HG03175 (cell line): ENCODE results near the gene TPPP2.

ENCODE experiments used
- ATAC-seq: cut with Tn5 transposase; IDR thresholded peaks from one replicate; pipeline ENCODE4 v1.9.1; 2021; ENCODE audit warnings: mild to moderate bottlenecking, moderate library complexity; ENCODE audit not compliant: unreplicated experiment

Gene TPPP2

DNA sequence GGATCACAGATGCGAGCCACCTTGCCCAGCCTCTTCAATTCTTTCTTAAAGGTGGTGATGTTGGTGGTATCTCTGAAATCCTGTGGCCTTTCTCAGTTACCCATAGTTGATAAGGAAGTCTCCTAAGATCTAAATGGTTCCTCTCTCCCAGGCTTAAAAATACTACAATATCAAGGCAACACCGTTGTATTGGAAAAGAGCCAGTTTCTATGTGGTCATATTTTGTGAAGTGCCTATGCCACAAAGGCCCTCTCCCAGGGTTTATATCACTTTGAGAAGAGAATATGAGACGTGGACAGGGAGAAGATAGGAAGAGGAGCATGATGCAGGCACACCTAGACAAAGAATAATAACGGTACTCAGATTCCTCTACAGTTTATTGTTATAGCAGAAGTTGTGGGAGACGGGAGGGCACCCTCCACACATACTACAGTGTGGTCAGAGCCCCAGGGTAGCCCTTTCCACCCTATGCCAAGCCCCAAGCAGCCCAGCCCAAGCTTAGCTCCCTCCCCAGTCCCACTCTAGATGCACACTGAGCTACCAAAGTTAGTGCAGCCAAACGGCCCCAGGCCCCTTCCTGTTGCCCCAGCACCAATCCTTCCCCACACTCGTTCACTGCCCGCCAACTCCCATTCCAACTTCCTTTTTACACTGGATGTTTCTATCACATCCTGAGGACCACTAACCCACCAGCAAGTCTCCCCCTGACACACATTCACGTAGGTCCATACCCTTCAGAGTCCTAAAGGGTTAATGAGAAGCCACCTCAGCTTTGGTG is 13.4 kb upstream of the TPPP2 start:
- ATAC-seq, result no peak

DNA sequence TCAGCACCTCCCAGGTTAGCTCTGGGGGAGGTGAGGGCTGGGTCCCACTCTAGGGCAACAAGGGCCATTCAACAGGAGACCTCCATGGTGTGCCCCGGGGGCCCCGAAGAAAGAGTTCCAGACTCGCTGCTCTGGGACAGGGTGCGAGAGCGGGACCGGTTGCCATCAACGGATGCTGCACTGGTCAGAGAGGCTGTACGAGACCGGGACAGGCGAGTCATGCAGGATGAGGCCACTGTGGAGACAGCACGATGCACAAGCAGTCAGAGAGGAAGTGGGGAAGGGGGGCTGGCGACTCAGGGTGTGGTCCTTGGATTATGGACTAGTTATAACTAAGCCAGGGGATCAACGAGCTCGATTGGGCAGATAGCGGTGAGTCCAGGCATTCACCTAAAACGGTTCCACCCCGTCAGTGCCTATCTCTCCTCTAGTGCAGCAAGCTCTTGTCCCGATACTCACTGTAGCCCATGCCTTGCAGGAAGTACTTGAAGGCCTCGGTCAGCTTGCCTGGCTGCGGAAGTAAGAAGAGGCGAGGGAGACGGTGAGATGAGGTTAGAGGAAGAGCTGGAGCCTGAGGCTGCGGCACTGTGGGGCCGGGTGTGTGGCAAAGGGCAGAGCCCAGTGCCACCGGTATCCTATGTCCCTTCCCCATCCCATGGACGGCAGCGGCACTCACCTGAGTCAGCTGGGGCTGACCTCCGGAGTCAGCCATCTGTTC is 12.3 kb upstream of the TPPP2 start:
- no peak for ATAC-seq

DNA sequence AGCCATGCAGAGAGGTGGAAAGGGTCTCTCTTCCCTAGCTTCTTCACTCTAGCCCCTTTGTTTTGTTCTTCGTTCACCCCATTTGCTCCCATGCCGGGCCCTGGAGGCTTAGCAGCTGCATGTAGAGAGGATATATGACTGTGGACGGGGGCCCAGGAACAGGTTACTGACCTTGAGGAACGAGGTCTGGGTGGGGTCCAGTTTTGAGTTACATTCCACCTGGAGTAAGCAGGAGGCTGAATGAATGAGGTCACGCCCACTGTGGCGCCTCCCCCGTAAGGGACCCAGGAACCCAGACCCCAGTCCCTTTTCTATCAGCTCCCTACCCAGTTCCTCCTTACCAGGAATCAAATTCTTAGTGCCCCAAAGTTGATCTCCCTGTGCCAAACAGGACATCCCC is 11.7 kb upstream of the TPPP2 start:
- no peak for ATAC-seq

DNA sequence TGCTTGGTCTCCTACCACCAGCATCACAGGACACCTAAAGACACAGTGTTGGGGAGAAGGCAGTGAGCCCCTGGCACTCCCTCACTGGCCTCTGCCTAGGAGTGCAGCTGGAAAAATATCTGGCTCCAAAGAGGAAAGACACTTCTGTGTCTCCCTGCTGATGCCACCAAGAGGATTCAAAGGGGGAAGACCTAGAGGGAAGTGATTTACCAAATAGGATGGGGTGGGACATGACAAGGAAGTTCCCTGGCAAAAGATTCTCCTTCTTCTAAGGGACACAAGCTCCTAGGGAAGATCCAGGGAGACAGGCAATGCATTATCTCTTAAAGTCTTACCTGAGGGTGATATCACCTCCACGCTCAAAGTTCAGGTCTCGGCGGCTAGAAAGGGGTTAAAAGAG is 11.2 kb upstream of the TPPP2 start:
- ATAC-seq, result no peak

DNA sequence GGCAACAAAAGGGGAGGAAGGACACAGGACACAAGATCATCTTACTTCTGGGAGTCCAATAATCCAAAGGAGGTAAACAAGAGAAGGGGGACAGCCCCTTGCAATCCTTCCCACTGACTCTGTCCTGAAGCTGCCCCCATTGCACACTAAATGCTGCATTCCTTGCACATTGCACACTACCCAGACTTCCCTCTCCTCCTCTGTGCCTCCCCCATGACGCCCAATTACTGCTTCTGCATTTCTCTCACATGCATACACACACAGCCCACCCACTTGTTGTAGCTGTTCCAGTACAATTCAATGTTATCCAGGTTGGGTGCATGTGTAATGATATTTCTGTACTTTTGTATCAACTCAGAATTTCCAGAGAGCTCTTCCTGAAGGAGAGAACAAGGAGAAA is 10.7 kb upstream of the TPPP2 start:
- no peak for ATAC-seq

DNA sequence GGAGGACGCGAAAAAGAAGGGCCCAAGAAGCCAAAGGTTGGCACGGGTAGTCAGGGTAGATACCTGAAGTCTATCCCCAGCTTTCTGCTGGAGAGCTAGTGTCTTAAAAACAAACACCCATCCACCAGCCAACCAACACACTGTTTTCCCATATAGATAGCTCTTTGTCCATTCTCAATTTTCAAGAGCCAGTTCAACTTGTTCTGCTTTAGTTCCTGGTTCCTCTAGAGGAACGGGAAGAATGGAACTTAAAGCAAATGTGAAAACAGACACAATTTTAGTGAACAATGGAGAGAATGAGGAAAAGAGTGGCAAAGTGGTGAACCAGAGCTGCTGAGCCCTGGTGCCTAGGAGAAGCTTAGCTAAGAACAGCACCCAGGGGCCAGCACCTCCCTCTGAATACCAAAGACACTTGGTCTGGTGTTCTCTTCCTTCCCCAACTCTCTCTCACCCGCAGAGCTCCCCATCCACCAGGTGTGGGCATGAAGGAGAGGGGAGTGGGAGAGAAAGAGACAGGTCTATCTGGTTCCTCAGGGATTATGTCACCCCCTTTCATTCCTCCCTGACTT is 9.0 kb upstream of the TPPP2 start:
- ATAC-seq, result no peak

DNA sequence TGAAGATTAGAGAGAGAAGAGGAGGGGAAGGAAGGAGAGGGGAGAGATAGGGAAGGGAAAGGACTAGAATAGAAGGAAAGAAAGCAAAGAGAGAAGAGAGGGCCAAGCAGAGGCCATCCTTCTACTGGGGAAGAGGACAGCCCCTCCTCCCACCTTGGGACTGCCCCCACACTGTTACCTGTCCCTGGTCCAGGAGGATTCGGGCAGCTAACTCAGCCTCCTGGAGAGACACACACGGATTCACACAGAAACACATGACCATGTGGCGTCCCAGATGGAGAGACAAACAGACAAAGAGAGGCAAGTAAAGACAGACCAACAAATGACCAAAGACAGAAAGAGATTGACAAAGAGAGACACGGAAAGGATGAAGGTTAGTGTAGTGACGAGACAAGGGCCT is 7.3 kb upstream of the TPPP2 start:
- ATAC-seq, result no peak

DNA sequence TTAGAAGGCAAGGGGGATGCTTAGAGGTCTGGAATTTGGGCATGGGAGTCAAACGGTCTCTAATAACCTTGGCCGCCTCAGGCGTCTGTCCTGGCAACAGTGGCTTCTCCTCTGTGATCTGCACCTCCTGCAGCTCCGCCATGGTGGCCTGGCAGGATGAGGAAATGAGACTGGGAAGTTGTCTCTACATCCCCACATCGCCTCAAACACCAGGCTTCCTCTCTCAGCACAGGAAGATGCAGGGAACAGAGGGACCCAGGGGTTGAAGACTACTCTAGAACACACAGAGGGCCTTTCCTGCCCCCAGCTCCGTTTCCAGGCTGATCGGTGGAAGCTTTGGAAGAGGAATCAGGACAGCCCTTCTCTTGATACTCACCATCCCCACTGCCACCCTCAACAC is 6.8 kb upstream of the TPPP2 start:
- ATAC-seq, result no peak

DNA sequence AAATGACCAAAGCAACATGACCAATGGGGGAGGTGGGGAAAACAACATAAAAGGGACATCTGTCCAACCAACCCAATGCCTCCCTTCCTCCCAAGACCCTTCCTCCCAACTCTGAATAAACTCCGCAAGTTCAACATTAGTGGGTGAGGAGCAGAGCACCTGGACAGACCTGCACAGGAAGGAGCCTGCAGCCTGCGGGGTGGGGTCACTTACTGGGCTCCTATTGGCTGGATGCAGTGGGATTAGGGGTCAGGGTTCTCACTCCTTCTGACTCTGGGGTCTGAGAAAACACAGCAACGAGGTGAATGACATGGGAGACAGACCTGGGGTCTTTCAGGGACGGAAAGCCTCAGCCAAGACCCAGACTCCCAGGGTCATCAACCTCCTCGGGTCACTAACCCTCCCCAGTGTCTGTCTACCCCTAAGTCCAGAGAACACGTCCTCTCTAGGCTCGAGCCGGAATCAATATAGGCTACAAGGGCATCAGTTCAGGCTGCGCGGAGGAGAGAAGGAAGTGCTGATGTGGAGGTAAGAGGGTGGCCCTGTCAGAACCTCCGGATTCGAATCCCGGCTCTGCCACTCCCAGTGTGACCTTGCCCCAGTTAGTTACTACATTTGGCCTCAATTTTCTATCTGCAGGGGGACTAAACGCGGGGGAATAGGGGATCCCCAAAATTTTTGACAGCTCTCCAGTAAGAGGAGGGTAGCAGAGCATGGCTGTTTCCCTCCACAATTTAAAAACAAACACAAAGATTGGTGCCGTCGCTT is 6.0 kb upstream of the TPPP2 start:
- no peak for ATAC-seq

DNA sequence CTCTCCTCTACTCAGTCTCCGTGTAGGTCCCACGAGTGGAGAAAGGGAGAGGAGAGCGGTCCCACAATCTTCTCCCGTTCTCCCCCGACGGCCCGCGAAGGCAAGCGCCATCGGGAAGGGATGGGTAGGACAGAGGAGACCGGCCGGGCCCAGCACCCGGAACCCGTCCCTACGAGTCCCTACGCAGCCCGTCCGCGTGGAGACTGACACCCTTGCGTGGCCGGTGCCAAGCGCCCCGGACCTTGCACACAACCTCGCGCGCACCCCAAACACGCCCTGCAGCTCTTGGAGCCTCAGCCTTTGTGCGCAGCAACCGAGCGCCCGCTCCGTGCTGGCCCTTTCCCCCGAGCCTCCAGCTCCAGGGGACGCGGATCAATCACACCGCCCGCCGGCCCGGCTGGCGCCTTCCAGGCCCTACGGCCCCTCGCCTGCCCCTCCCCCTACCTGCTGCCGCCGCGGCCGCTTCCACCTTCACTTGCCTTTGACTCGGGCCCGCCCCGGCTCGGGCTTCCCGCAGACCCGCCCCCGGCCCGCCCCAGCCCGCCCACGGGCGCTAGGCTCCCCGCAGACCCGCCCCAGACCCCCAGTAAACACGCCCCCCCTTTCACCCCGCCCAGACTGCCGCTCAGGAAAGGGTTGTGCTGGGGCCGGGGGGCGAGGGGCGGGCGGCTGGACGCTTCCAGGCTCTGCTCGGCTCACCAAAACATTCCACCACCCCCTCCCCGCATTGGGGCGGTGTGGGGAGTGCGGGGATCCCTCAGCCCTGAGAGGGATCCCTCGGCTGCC is 5.2 kb upstream of the TPPP2 start, which contains the start of gene NDRG2:
TSS of gene NDRG2 (minus strand) at position 477 of the 786 bp plus-strand sequence. CDS start 1,746 bp downstream, outside the sequence.
- no peak for ATAC-seq

DNA sequence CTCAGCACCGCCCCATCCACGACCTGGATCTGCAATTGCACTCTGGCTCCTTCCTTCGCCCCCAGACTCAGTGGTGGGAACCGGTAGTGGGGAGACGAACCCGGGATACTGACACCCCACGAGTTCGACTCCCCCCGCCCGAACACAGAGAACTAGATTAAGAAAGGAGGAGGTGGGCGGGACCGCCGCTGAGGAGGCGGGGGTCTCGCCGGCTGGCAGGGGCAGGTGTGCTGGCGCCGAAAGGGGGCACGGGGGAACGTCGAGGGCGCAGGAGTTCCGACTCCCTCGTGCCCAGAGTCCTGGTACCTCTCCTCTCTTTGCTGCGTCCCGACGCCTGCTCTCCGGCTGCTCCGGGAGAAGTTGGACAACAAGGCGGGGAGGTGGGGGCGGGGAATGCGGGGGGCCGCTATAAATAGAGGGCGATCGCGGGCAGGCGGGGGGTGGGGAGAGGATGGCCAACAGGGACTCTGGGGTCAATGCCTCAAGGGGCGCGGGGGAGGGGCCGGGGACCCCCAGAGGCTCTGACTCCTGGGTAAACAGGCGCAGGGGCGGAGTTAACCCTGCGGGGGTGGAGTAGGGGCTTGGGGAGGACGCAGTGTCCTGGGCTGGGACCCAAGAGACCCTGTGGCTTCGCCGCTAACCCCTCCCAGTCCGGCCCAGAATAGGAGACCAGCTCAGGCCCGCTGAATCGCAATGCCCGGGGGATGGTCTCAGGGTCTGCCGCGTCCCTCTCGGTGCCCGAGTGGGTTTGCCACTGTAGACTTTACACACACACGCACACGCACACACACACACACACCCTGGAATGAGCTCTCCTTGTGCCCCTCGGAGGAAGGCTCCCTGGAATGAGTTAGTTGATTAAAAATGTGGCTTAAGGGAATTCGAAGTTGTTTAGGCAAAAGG is 4.4 kb upstream of the TPPP2 start:
- no peak for ATAC-seq

DNA sequence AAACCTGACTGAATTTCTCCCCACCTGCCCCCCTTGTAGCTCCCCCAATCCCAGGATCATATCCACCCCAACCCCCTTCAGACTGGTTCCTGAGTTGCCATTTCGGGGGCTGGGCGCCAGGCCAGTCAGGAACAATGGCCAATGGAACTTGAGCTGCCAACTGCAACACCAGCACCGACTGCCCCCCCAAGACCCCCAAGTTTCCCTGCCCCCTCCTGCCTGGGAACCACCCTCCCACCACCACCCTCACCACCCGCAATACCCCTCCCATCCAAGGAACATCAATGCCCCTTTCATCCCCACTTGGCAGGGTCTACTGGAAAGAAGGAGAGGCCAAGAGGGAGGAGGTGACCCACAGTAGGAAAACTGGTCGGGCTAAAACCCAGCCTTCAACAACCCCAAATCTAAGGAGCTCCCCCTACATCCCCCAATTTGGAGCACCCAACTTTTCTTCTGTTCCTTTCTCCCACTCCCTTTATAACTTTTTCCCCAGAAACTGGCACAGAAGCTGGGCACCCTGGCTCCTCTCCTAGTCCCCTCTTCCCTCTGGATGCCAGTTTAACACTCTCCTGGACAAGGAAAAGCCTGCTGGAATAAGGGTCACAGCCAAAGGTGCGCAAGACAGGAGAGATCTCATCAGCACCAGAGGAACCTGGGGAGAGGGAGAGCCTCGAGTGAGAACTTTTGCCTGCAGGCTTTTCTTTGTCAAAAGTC is 3.6 kb upstream of the TPPP2 start:
- no peak for ATAC-seq

DNA sequence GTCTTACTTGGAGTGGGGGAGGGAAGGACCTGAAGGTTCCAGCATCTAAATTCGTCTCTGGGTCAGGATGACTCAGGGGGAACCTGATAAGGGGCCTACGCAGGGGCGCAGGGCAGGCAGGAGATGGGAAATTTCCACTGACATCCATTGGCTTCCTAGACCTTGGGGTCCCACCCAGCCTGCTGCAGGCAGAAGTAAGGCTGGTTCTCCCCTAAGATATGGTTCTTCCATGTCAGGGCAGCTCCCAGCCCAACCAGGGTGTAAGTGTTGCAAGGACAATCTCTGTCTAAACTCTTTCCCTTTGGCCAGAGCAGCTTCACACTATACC is 3.1 kb upstream of the TPPP2 start:
- ATAC-seq, result no peak

DNA sequence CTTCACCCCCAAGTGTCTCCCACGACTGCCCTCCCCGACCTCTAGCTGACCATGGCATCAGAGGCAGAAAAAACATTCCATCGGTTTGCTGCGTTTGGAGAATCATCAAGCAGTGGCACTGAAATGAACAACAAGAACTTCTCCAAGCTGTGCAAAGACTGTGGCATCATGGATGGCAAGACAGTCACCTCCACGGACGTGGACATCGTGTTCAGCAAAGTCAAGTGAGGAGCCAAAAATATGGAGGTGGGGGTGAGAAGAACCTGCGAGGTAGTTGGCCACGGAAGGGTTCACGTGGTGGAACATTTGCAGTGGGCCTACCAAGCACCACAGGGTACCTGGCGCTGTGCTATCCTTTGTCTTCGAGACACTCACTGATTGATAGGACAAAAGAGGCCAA is 514 bp downstream of the TPPP2 start:
- ATAC-seq, result no peak

DNA sequence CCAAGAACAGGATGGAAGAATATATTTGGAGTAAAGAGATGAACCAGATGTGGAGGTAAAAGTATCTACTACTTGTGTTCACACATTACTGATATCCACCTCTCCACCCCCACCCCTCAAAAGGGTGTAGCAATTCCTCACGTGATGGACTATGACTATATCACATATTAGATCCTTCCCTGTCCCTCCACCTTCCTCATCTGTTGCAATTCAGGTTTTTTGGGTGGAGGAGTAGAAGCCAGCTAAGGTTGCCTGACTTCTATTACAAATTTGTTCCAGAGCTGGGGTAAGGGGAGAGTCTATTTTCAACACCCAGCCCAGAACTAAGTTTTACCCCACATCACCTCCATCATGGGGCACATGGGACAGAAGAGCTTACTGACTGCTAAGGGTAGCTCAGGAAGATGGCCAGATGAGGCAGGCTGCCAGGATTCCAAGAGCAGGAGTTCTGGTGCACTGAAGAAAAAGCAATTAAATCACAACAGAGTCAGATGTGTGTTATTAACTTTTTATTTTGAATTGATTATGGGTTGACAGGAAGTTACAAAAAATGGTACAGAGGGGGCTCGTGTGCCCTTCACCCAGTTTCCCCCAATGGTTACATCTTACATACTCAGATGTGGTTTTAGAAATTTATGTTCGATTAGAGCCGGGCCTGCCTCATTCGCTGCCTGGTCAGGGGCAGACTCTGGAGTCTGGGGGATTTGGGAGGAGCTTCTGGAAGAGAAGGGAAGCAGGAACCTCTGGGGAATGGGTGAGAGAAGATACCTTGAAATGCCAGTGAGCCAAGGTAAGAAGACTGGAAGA is 2.5 kb downstream of the TPPP2 start:
- no peak for ATAC-seq

DNA sequence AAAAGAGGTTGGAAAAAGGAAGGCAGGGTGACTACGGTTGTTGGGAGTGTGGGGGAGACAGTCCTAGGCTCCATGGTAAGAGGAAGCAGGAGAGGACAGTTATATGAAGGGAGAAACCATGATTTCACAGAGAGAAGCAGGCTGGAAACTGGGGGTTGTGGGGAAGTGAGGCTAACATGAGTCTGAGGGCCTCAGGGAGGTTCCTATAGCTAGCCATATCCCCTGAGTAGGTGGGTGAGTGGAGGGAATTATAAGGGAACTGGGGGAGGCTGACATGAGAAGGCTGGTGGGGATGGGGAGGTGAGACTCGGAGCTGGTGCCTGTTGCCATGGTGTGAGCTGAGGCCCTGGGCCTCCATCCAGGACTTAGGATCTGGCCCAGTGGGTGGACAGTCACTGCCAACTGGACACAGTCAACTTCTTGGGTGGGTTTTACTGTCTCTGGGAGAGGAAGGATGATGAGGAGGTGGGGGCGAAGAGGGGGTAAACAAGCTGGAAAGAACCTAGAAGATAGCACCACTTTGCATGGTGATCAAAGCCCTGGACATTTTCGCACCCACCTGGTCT is 3.2 kb downstream of the TPPP2 start:
- no peak for ATAC-seq

DNA sequence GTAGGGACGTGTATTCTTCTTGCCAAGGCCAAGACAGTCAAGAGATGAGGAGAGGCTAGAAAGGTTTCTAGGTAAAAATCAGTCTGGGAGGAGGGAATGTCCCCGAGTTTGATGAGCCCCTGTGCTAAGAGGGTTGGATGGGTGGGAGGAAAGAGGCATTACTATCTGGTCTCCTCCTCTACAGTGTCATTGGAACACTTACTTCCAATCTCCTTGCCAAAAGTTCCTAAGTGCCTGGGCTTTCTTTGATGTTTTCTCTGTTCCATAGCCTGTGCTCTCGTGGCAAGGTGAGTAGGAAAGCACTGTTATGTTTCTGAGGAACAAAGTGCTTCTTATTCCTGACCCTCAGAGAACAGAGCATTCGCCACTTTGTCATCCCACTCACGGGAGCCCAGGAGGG is 4.7 kb downstream of the TPPP2 start, which contains the start of gene RNASE13:
TSS of gene RNASE13 (minus strand) at position 101 of the 400 bp plus-strand sequence. CDS start 519 bp downstream, outside the sequence.
- ATAC-seq, result no peak

DNA sequence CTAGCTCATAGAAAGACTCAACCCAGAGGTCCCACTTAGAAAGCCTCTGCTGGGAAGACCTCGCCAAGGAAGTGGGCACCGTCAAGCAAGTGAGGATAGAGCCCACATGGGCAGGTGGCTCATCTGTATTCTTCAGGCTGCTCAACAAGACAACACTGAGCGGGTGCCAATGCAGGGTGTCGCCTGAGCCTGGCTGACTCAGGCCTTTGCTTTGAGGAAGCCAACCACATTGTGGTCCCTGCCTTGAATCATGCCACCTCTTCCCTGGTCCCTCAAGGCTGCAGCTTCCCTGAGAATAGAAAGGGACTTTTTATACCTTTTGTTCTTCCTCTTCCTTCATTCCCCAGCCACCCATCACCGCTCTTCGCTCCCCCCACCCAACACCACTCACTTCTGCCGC is 6.7 kb downstream of the TPPP2 start:
- no peak for ATAC-seq
